GM18858 (cell line): ENCODE data around the gene TOMT.

ENCODE experiments used
- ATAC-seq: cut with Tn5 transposase; IDR thresholded peaks from one replicate; pipeline ENCODE4 v1.9.1; 2021; ENCODE audit not compliant: unreplicated experiment

TOMT gene

DNA sequence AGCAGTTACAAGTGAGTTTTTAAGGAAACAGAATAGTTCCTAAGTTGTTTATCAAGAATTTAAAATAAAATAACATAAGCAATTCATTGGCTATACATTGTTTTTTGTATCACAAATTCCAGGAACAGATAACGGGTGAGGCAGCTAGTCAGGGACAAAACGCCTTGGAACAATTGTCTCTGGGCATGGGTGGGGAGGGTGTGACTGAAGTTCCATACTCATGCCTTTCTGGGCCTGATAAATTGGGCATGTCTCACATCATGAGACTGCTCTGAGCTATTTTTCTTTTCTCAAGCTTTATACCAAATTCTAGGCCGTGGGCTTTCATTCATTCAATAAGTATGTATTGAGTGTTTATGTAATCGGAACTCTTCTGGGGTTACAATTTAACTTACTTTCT is 51.4 kb downstream of the TOMT start:
- no peak for ATAC-seq
